ENCODE results near the gene PLXND1.

GRCh38 chr3:129513705-129514104, 92.8 kb downstream of the PLXND1 start:
- TF ChIP-seq CTCF (conservative IDR thresholded peaks at IDR 0.05; ENCODE audit: low read length): no peak
- no peak for TF ChIP-seq EZH2phosphoT487 (IDR thresholded peaks at IDR 0.05; ENCODE audit: borderline replicate concordance, low read depth, low read length)
